HepG2 (cell line): ENCODE results near the gene RAB20. TPM values are rescaled to one million over a fixed set of nuclear protein-coding genes. Genes with fewer than 3 reads are reported as not detected.
"Not testable (repeated sequence)": the region's sequence is repeated elsewhere in the genome, so short reads cannot be mapped to it uniquely, and the experiment has no call there.

Experiments used
- ATAC-seq: fragments of 200-7000 bp; cut with Tn5 transposase; 3 replicates; pipeline ENCODE4 v1.9.1; 2020; ENCODE audit warnings: mild to moderate bottlenecking, moderate library complexity
- BruUV-seq: library from RNA; stranded (reverse); fragments of 400-500 nt; replicated peaks from 2 replicates; lab custom pipeline; 2021; lab: Mats Ljungman, UMichigan
- CTCF ChIA-PET: fragments of 300-600 bp; formaldehyde crosslinking; extraction: SDS; loops from one replicate; lab custom pipeline; 2021; ENCODE audit warnings: low total read pairs, inconsistent platforms, low intra/inter-chr PET ratio; lab: Yijun Ruan, JAX
- POLR2A ChIA-PET: fragments of 350-600 bp; sonication (Branson Sonifier 250); formaldehyde crosslinking; loops from one replicate; lab custom pipeline; 2020; ENCODE audit warnings: antibody characterized with exemption, inconsistent platforms; lab: Yijun Ruan, JAX
- DNase-seq: peaks from one replicate; pipeline ENCODE4 v3.0.0-alpha.2; 2015; ENCODE audit warnings: low spot score
- FAIRE-seq: peaks from 3 replicates; lab custom pipeline; 2011; peaks lifted over from hg19 to GRCh38; lab: Jason Lieb, UNC
- H2AFZ ChIP-seq: one replicate; pipeline ENCODE4 v1.6.1; 2011; ENCODE audit warnings: low read length, inconsistent platforms
- H3K27ac ChIP-seq: fragments of 300-600 bp; 3 replicates; pipeline ENCODE4 v1.8.0; 2011; ENCODE audit warnings: mixed run types, mild to moderate bottlenecking, mixed read lengths, low read length, inconsistent platforms; ENCODE audit not compliant: insufficient read depth; ENCODE audit errors: extremely low read length
- H3K27me3 ChIP-seq, 2 experiments: fragments of 200-600 bp in 1 of 2; 2 replicates in 1 of 2; 3 replicates in 1 of 2; pipeline versions ENCODE4 v1.6.0 to v1.8.0; 2011; ENCODE audit warnings: low read length in 2 of 2, mild to moderate bottlenecking in 2 of 2, moderate library complexity in 2 of 2, inconsistent platforms in 1 of 2; ENCODE audit not compliant: insufficient read depth in 2 of 2, control insufficient read depth in 1 of 2
- H3K36me3 ChIP-seq, 2 experiments: fragments of 200-600 bp in 1 of 2; replicated peaks in 1 of 2; 2 replicates in 1 of 2; 3 replicates in 1 of 2; pipeline versions ENCODE4 v1.5.1 to v1.8.0; 2011; ENCODE audit warnings: low read length in 2 of 2, inconsistent platforms in 1 of 2; ENCODE audit not compliant: insufficient read depth in 2 of 2, control insufficient read depth in 1 of 2
- H3K4me1 ChIP-seq: 2 replicates; pipeline ENCODE4 v1.5.1; 2012; ENCODE audit warnings: low read length, inconsistent platforms; ENCODE audit not compliant: insufficient read depth
- H3K4me2 ChIP-seq: 2 replicates; pipeline ENCODE4 v1.6.0; 2011; ENCODE audit warnings: low read depth, low read length, inconsistent platforms
- H3K4me3 ChIP-seq, 3 experiments: fragments of 200-600 bp in 1 of 3; sonication (generic), shearing (Covaris generic) in 1 of 3; replicated peaks in 1 of 3; 2 replicates each; pipeline ENCODE4 v1.5.1; 2011 to 2016; ENCODE audit warnings: low read length in 3 of 3, inconsistent platforms in 2 of 3, low read depth in 2 of 3, mild to moderate bottlenecking in 2 of 3, control low read depth in 1 of 3, mixed read lengths in 1 of 3; ENCODE audit not compliant: insufficient read depth in 1 of 3
- H3K79me2 ChIP-seq: one replicate; pipeline ENCODE4 v1.6.1; 2011; ENCODE audit warnings: low read length, inconsistent platforms; ENCODE audit not compliant: insufficient read depth
- H3K9ac ChIP-seq: 2 replicates; pipeline ENCODE4 v1.6.0; 2011; ENCODE audit warnings: mild to moderate bottlenecking, low read depth, low read length, inconsistent platforms; ENCODE audit not compliant: insufficient read depth
- H3K9me3 ChIP-seq: 2 replicates; pipeline ENCODE4 v1.5.1; 2012; ENCODE audit warnings: mild to moderate bottlenecking, low read length
- H4K20me1 ChIP-seq: 2 replicates; pipeline ENCODE4 v1.6.0; 2011; ENCODE audit warnings: inconsistent platforms, mild to moderate bottlenecking, low read length, moderate library complexity; ENCODE audit not compliant: insufficient read depth
- ASH2L ChIP-seq: fragments of 300-600, 200-600 bp; sonication (generic); IDR thresholded peaks from 2 replicates; pipeline ENCODE4 v1.7.0; 2017; ENCODE audit warnings: low read depth, mild to moderate bottlenecking, moderate library complexity, mixed read lengths, low read length; ENCODE audit not compliant: insufficient read length
- CEBPB ChIP-seq: IDR thresholded peaks from 2 replicates; pipeline ENCODE4 v1.6.1; 2011; ENCODE audit warnings: low read depth, low read length, improper control_type of control experiment, borderline replicate concordance
- CEBPG ChIP-seq: IDR thresholded peaks from 2 replicates; pipeline ENCODE4 v1.6.1; 2016
- NCOR1 ChIP-seq: fragments of 200-600 bp; sonication (generic); IDR thresholded peaks from 2 replicates; pipeline ENCODE4 v1.7.0; 2017; ENCODE audit warnings: antibody characterized with exemption, low read length, borderline replicate concordance
- TCF7L2 ChIP-seq: IDR thresholded peaks from 2 replicates; pipeline ENCODE4 v1.6.1; 2011; ENCODE audit warnings: mild to moderate bottlenecking, low read depth, low read length, moderate library complexity
- ZBTB33 ChIP-seq: sonication (generic); formaldehyde crosslinking; IDR thresholded peaks from 2 replicates; pipeline ENCODE4 v1.4.0; 2020; ENCODE audit warnings: missing genetic modification reagents
- ZNF121 ChIP-seq: sonication (generic); formaldehyde crosslinking; IDR thresholded peaks from 2 replicates; pipeline ENCODE4 v1.5.0; 2020; ENCODE audit warnings: mild to moderate bottlenecking, missing genetic modification reagents
- WGBS: methylation state at CpG from one replicate; pipeline ENCODE4 v1.1.6; 2017; ENCODE audit warnings: low lambda C conversion rate; 5-methylcytosine and 5-hydroxymethylcytosine counted together
- in situ Hi-C: cut with HindIII; loops from 2 replicates; pipeline ENCODE4 v1.10.0; 2017; ENCODE audit warnings: low pct_unique_long_range_greater_than_20kb; ENCODE audit not compliant: extremely low pct_ligation_motif_present
- intact Hi-C: fragments of 100-400 bp; cut with micrococcal nuclease; formaldehyde crosslinking; loops from one replicate; pipeline ENCODE4 v1.10.0; 2022; ENCODE audit not compliant: unreplicated experiment
- polyA plus RNA-seq, 8 experiments: library from polyadenylated mRNA; depleted of rRNA in 3 of 8; stranded (reverse) in 7 of 8; unstranded in 1 of 8; fragments of >200 nt; fragmentation: Illumina TruSeq in 4 of 8; extraction: Trizol in 4 of 8; gene quantifications; 2 replicates each; pipeline versions ENCODE4 v1.2.1 to v1.2.3, GENCODE V29; 2011 to 2016; ENCODE audit warnings: low read depth in 4 of 8, missing spikeins in 1 of 8, mixed read lengths in 1 of 8; ENCODE audit not compliant: insufficient read depth in 1 of 8
- total RNA-seq, 5 experiments: library from RNA; depleted of rRNA; stranded (reverse); fragments of >200 nt; fragmentation: Illumina TruSeq; extraction: Trizol; gene quantifications; 2 replicates each; pipeline ENCODE4 v1.2.3, GENCODE V29; 2016; ENCODE audit warnings: low read depth in 1 of 5

Gene RAB20
- total and polyA plus RNA-seq, 2 of the 13 experiments (the other 11 are each of a cell fraction or from before 2014, with no cell fraction given): 15.6 to 30.5 TPM

DNA sequence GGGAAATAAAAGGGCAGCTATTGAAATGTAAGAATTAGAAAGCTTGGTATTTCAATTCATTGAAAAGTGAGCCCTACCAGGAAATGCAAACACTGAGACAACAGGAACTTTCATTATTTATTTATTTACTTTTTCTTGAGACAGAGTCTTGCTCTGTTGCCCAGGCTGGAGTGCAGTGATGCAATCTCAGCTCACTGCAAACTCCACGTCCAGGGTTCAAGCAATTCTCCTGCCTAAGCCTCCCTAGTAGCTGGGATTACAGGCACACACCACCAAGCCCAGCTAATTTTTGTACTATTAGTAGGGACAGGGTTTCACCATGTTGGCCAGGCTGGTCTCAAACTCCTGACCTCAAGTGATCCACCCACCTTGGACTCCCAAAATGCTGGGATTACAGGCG is 29.3 kb downstream of the RAB20 start:
- DNase-seq, H3K4me3 ChIP-seq, H3K9ac ChIP-seq, BruUV-seq, ATAC-seq, POLR2A ChIA-PET, H3K9me3 ChIP-seq, H3K27me3 ChIP-seq, H2AFZ ChIP-seq, intact Hi-C loops, H3K4me2 ChIP-seq, in situ Hi-C loops, CTCF ChIA-PET, H3K27ac ChIP-seq, FAIRE-seq: not testable (repeated sequence)
- TF ChIP-seq CEBPG: 0 out of 2 replicates have a peak, but pooled peaks have one; percentile 13
- 0 out of 2 replicates have a peak, but pooled peaks have one; percentile 1 for TF ChIP-seq CEBPB
- peak; percentile 63 for TF ChIP-seq ZNF121 (CRISPR knock-in tag)
- H3K79me2 ChIP-seq: peaks cover 22% of the 10 kb centered on the region
- H4K20me1 ChIP-seq: peaks cover 22% of the 10 kb centered on the region; the same call in 1 of the 2 replicates
- peaks cover 0 to 11% of the 10 kb centered on the region in 2 experiments; a peak in 4 of 5 replicates for H3K36me3 ChIP-seq
- H3K4me1 ChIP-seq: peaks cover 25% of the 10 kb centered on the region
- WGBS: 80% methylated on average over 2 of the region's 2 CpGs

GRCh38 chr13:110531671-110532083 is 29.8 kb downstream of the RAB20 start:
- FAIRE-seq: no peak

More at GRCh38 chr13:110531671-110532083, 29.8 kb downstream of the RAB20 start:
- no peak overlapping the region for H3K4me3 ChIP-seq
- no peak overlapping the region for H3K4me2 ChIP-seq
- peaks cover 28% of the 10 kb centered on the region; the same call in 1 of the 2 replicates for H4K20me1 ChIP-seq
- in situ Hi-C loops: no loop called here
- intact Hi-C loops: no loop called here
- peaks cover 31% of the 10 kb centered on the region for H3K4me1 ChIP-seq
- no peak overlapping the region for H3K9ac ChIP-seq
- H3K9me3 ChIP-seq: no peaks in the 10 kb centered on the region
- TF ChIP-seq TCF7L2: no peak
- TF ChIP-seq ZBTB33: no peak
- TF ChIP-seq NCOR1: no peak
- TF ChIP-seq ASH2L: no peak
- no TSS peak for BruUV-seq
- CTCF ChIA-PET: no interaction called here
- no peak overlapping the region for H3K27ac ChIP-seq
- DNase-seq (no peak), ATAC-seq (no peak)
- no peak overlapping the region for H2AFZ ChIP-seq
- H3K79me2 ChIP-seq: peaks cover 28% of the 10 kb centered on the region
- WGBS: 92% methylated on average over 8 of the region's 9 CpGs
- POLR2A ChIA-PET: no interaction called here
- H3K27me3 ChIP-seq: no peaks in the 10 kb centered on the region
- H3K36me3 ChIP-seq: peaks cover 0 to 15% of the 10 kb centered on the region in 2 experiments; a peak in 4 of 5 replicates
